Activated naive CD4-positive, alpha-beta T cell treated with anti-CD3 and anti-CD28 coated beads, Interleukin-2, amount 10 ng/mL, durations not matched to agents 5 hours and 36 hours (primary cell): ENCODE data around the gene CCDC110. TPM values are rescaled to one million over a fixed set of nuclear protein-coding genes. Genes with fewer than 3 reads are reported as not detected.

Experiments
- total RNA-seq, 2 experiments: library from RNA; stranded (reverse); gene quantifications; one replicate each; pipeline ENCODE4 v1.2.3, GENCODE V29; 2021

The CCDC110 gene
- not detected for total RNA-seq

GRCh38 chr4:185471235-185472102 is at the start of gene CCDC110:
TSS of gene CCDC110 (minus strand) at chr4:185471733. CDS start at chr4:185471683, 50 bp downstream.

GRCh38 chr4:185425647-185426352 is 45.7 kb downstream of the CCDC110 start, which contains the start of gene UFSP2:
TSS of gene UFSP2 (minus strand) at chr4:185425964. CDS start at chr4:185425868, 96 bp downstream.

GRCh38 chr4:185396724-185397385 is 74.7 kb downstream of the CCDC110 start, which contains the start of gene ANKRD37:
TSS of gene ANKRD37 (plus strand) at chr4:185396841. CDS start at chr4:185396924, 83 bp downstream.

GRCh38 chr4:185395238-185395955 is 76.1 kb downstream of the CCDC110 start, which contains the start of gene LRP2BP:
TSS of gene LRP2BP (minus strand) at chr4:185395924. CDS start at chr4:185378186, 17,738 bp downstream.

Other genes with a start within 250 kb of the CCDC110 start
- gene LRP2BP, start 75.8 kb downstream of the CCDC110 start, total RNA-seq = under 1 TPM; 0.63 to 0.70 TPM
- gene ANKRD37, start 74.9 kb downstream of the CCDC110 start, total RNA-seq = 10 to 100 TPM; 18.1 to 19.6 TPM
- 10 to 100 TPM; 20.0 to 21.0 TPM for gene UFSP2, start 45.8 kb downstream of the CCDC110 start, total RNA-seq
- gene PDLIM3, start 63.8 kb upstream of the CCDC110 start, total RNA-seq = not detected